NB4 (cell line): ENCODE measurements around the gene KDM4C.

ENCODE experiments used
- CTCF ChIP-seq: IDR thresholded peaks from one replicate; pipeline ENCODE4 v1.5.1; 2012; ENCODE audit warnings: low read depth, low read length
- MAX ChIP-seq: IDR thresholded peaks from 2 replicates; pipeline ENCODE4 v1.6.1; 2011; ENCODE audit warnings: low read depth, low read length
- MYC ChIP-seq: IDR thresholded peaks from 2 replicates; pipeline ENCODE4 v1.6.1; 2011; ENCODE audit warnings: low read depth, low read length

GRCh38 chr9:7176561-7176960 is 418.8 kb downstream of the KDM4C start:
- no peak for TF ChIP-seq CTCF
- no peak for TF ChIP-seq MAX
- no peak for TF ChIP-seq MYC
